Fibroblast of lung (primary cell): ENCODE measurements around the gene RIPK3. TPM values are rescaled to one million over a fixed set of nuclear protein-coding genes. Genes with fewer than 3 reads are reported as not detected.

Experiments
- DNase-seq, 2 donors: peaks; one replicate each; pipeline versions ENCODE4 v3.0.0 to v3.0.0-alpha.2; 2010; ENCODE audit warnings: low read depth in 2 of 2
- H2AFZ ChIP-seq: 2 replicates; pipeline ENCODE4 v1.5.1; 2012; ENCODE audit warnings: low read length, control low read depth, inconsistent platforms
- H3K27ac ChIP-seq: 2 replicates; pipeline ENCODE4 v1.5.1; 2011; ENCODE audit warnings: low read length, control low read depth; ENCODE audit not compliant: insufficient read depth
- H3K27me3 ChIP-seq: 2 replicates; pipeline ENCODE4 v1.5.1; 2011; ENCODE audit warnings: mild to moderate bottlenecking, low read length; ENCODE audit not compliant: control insufficient read depth, insufficient read depth
- H3K36me3 ChIP-seq: 2 replicates; pipeline ENCODE4 v1.5.1; 2011; ENCODE audit warnings: low read length; ENCODE audit not compliant: control insufficient read depth, insufficient read depth
- H3K4me1 ChIP-seq: 2 replicates; pipeline ENCODE4 v1.5.1; 2011; ENCODE audit warnings: low read length; ENCODE audit not compliant: control insufficient read depth, insufficient read depth; ENCODE audit errors: extremely low read depth
- H3K4me2 ChIP-seq: 2 replicates; pipeline ENCODE4 v1.5.1; 2011; ENCODE audit warnings: low read length, control low read depth; ENCODE audit not compliant: insufficient read depth; ENCODE audit errors: extremely low read depth
- H3K4me3 ChIP-seq, 4 experiments: fragments of 200-600 bp in 1 of 4; sonication (generic) in 1 of 4; replicated peaks in 1 of 4; 2 replicates each; pipeline ENCODE4 v1.5.1; 2011 to 2016; ENCODE audit warnings: low read length in 4 of 4, low read depth in 3 of 4, mild to moderate bottlenecking in 3 of 4, control low read depth in 2 of 4, inconsistent platforms in 1 of 4, mixed read lengths in 1 of 4; ENCODE audit not compliant: insufficient read depth in 1 of 4; ENCODE audit errors: control extremely low read depth in 1 of 4
- H3K79me2 ChIP-seq: 2 replicates; pipeline ENCODE4 v1.5.1; 2012; ENCODE audit warnings: mild to moderate bottlenecking, low read length, inconsistent platforms; ENCODE audit not compliant: control insufficient read depth, insufficient read depth
- H3K9ac ChIP-seq: 2 replicates; pipeline ENCODE4 v1.5.1; 2011; ENCODE audit warnings: mild to moderate bottlenecking, low read length, control low read depth; ENCODE audit not compliant: insufficient read depth
- H3K9me3 ChIP-seq: 2 replicates; pipeline ENCODE4 v1.5.1; 2012; ENCODE audit warnings: low read depth, low read length; ENCODE audit not compliant: control insufficient read depth, insufficient read depth
- H4K20me1 ChIP-seq: 2 replicates; pipeline ENCODE4 v1.5.1; 2011; ENCODE audit warnings: low read length; ENCODE audit not compliant: control insufficient read depth, insufficient read depth; ENCODE audit errors: extremely low read depth
- CTCF ChIP-seq, 2 donors: IDR thresholded peaks in 1 of 2; conservative IDR thresholded peaks in 1 of 2; 1 replicate in 1 of 2; 2 replicates in 1 of 2; pipeline ENCODE4 v1.5.1; 2011 to 2012; ENCODE audit warnings: low read length in 2 of 2, control low read depth in 1 of 2, inconsistent platforms in 1 of 2, low read depth in 1 of 2, mild to moderate bottlenecking in 1 of 2
- EZH2 ChIP-seq: IDR thresholded peaks from 2 replicates; pipeline ENCODE4 v1.5.1; 2012; ENCODE audit warnings: low read length, control low read depth, mild to moderate bottlenecking; ENCODE audit errors: missing control alignments
- polyA plus RNA-seq, 2 donors: library from polyadenylated mRNA; depleted of rRNA in 1 of 2; stranded (reverse) in 1 of 2; unstranded in 1 of 2; fragments of >200 nt; gene quantifications; 2 replicates each; pipeline ENCODE4 v1.2.1, GENCODE V29; 2011 to 2012; ENCODE audit warnings: missing spikeins in 1 of 2
- total RNA-seq: library from RNA; depleted of rRNA; stranded (reverse); fragments of >200 nt; gene quantifications from 2 replicates; pipeline ENCODE4 v1.2.1, GENCODE V29; 2014

The RIPK3 gene
- total and polyA plus RNA-seq, 2 donors (not counting 1 experiment from before 2014, with no cell fraction given) = 0.20 to 0.33 TPM

GRCh38 chr14:24289649-24290280 is 50.0 kb downstream of the RIPK3 start:
- H3K27ac ChIP-seq = no peak overlapping the region
- H2AFZ ChIP-seq = no peak overlapping the region
- H3K4me3 ChIP-seq = no peak overlapping the region
- H3K9me3 ChIP-seq = no peaks in the 10 kb centered on the region
- H3K4me1 ChIP-seq = no peaks in the 10 kb centered on the region
- no peaks in the 10 kb centered on the region for H3K79me2 ChIP-seq
- H4K20me1 ChIP-seq = no peaks in the 10 kb centered on the region
- no peaks in the 10 kb centered on the region for H3K27me3 ChIP-seq
- H3K36me3 ChIP-seq = peaks cover 10% of the 10 kb centered on the region
- TF ChIP-seq CTCF (conservative IDR thresholded peaks at IDR 0.05 in 1 of 2, IDR thresholded peaks at IDR 0.05 in 1 of 2; ENCODE audit: low read depth in 1 of 2, low read length in 2 of 2) (no peak), EZH2 (no peak)
- no peak for DNase-seq
- H3K9ac ChIP-seq = no peak overlapping the region
- no peak overlapping the region for H3K4me2 ChIP-seq

- TF ChIP-seq CTCF (conservative IDR thresholded peaks at IDR 0.05 in 1 of 2, IDR thresholded peaks at IDR 0.05 in 1 of 2; ENCODE audit: low read depth in 1 of 2, low read length in 2 of 2) (no peak), EZH2 (no peak)
- no peak overlapping the region for H3K4me3 ChIP-seq
- H3K79me2 ChIP-seq = no peaks in the 10 kb centered on the region
- no peaks in the 10 kb centered on the region for H3K27me3 ChIP-seq
- no peaks in the 10 kb centered on the region for H3K9me3 ChIP-seq
- no peaks in the 10 kb centered on the region for H3K4me1 ChIP-seq
- H3K36me3 ChIP-seq = peaks cover 6% of the 10 kb centered on the region
- no peak overlapping the region for H3K9ac ChIP-seq
- H3K27ac ChIP-seq = no peak overlapping the region
- DNase-seq = no peak
- no peak overlapping the region for H3K4me2 ChIP-seq
- H2AFZ ChIP-seq = no peak overlapping the region
- H4K20me1 ChIP-seq = no peaks in the 10 kb centered on the region
Observed at GRCh38 chr14:24286996-24287395, 52.8 kb downstream of the RIPK3 start.

Other genes with a start within 250 kb of the RIPK3 start
Only the 30 nearest of the 33 such genes appear.
- 0.77 and 0.99 TPM in 2 replicates for gene NRL, start 225.0 kb downstream of the RIPK3 start, total RNA-seq
- 0.45 and 0.49 TPM in 2 replicates for gene NRL, start 225.0 kb downstream of the RIPK3 start, polyA plus RNA-seq
- under 0.01 TPM in 1 of 2 replicates, not detected in the other for gene FITM1, start 209.3 kb downstream of the RIPK3 start, total RNA-seq
- not detected in 2 replicates for gene FITM1, start 209.3 kb downstream of the RIPK3 start, polyA plus RNA-seq
- gene PSME1, start 203.8 kb downstream of the RIPK3 start, total RNA-seq = 172 and 177 TPM in 2 replicates
- gene PSME1, start 203.8 kb downstream of the RIPK3 start, polyA plus RNA-seq = 221 and 266 TPM in 2 replicates
- 12.3 and 18.0 TPM in 2 replicates for gene EMC9, start 198.4 kb downstream of the RIPK3 start, total RNA-seq
- 6.6 and 10.2 TPM in 2 replicates for gene EMC9, start 198.4 kb downstream of the RIPK3 start, polyA plus RNA-seq
- gene PSME2, start 193.4 kb downstream of the RIPK3 start, total RNA-seq = 82.7 and 148 TPM in 2 replicates
- 132 and 175 TPM in 2 replicates for gene PSME2, start 193.4 kb downstream of the RIPK3 start, polyA plus RNA-seq
- 25.4 and 30.3 TPM in 2 replicates for gene RNF31, start 192.5 kb downstream of the RIPK3 start, total RNA-seq
- 9.2 and 14.8 TPM in 2 replicates for gene RNF31, start 192.5 kb downstream of the RIPK3 start, polyA plus RNA-seq
- gene IRF9, start 178.7 kb downstream of the RIPK3 start, total RNA-seq = 110 and 142 TPM in 2 replicates
- gene IRF9, start 178.7 kb downstream of the RIPK3 start, polyA plus RNA-seq = 70.4 and 79.9 TPM in 2 replicates
- gene REC8, start 167.9 kb downstream of the RIPK3 start, total RNA-seq = 0.51 and 1.8 TPM in 2 replicates
- 1.5 and 2.2 TPM in 2 replicates for gene REC8, start 167.9 kb downstream of the RIPK3 start, polyA plus RNA-seq
- gene IPO4, start 151.2 kb downstream of the RIPK3 start, total RNA-seq = 22.6 and 25.3 TPM in 2 replicates
- gene IPO4, start 151.2 kb downstream of the RIPK3 start, polyA plus RNA-seq = 12.4 and 27.8 TPM in 2 replicates
- 49.6 and 61.6 TPM in 2 replicates for gene TM9SF1, start 144.6 kb downstream of the RIPK3 start, total RNA-seq
- gene TM9SF1, start 144.6 kb downstream of the RIPK3 start, polyA plus RNA-seq = 60.9 and 65.1 TPM in 2 replicates
- gene TSSK4, start 134.3 kb downstream of the RIPK3 start, total RNA-seq = under 0.01 and 0.17 TPM in 2 replicates
- gene TSSK4, start 134.3 kb downstream of the RIPK3 start, polyA plus RNA-seq = not detected in 2 replicates
- 22.1 and 24.9 TPM in 2 replicates for gene CHMP4A, start 126.5 kb downstream of the RIPK3 start, total RNA-seq
- 96.8 and 133 TPM in 2 replicates for gene CHMP4A, start 126.5 kb downstream of the RIPK3 start, polyA plus RNA-seq
- 13.6 and 22.1 TPM in 2 replicates for gene MDP1, start 123.9 kb downstream of the RIPK3 start, total RNA-seq
- 14.4 TPM in 2 replicates for gene MDP1, start 123.9 kb downstream of the RIPK3 start, polyA plus RNA-seq
- 140 and 145 TPM in 2 replicates for gene NEDD8, start 107.6 kb downstream of the RIPK3 start, total RNA-seq
- 441 and 587 TPM in 2 replicates for gene NEDD8, start 107.6 kb downstream of the RIPK3 start, polyA plus RNA-seq
- 128 and 147 TPM in 2 replicates for gene GMPR2, start 107.1 kb downstream of the RIPK3 start, total RNA-seq
- 68.3 and 80.2 TPM in 2 replicates for gene GMPR2, start 107.1 kb downstream of the RIPK3 start, polyA plus RNA-seq
- 54.7 and 61.4 TPM in 2 replicates for gene TINF2, start 97.4 kb downstream of the RIPK3 start, total RNA-seq
- 42.6 and 47.7 TPM in 2 replicates for gene TINF2, start 97.4 kb downstream of the RIPK3 start, polyA plus RNA-seq
- 0.51 and 0.83 TPM in 2 replicates for gene TGM1, start 76.8 kb downstream of the RIPK3 start, total RNA-seq
- 1.3 and 1.4 TPM in 2 replicates for gene TGM1, start 76.8 kb downstream of the RIPK3 start, polyA plus RNA-seq
- gene RABGGTA, start 68.4 kb downstream of the RIPK3 start, total RNA-seq = 14.1 and 21.0 TPM in 2 replicates
- gene RABGGTA, start 68.4 kb downstream of the RIPK3 start, polyA plus RNA-seq = 15.1 and 19.4 TPM in 2 replicates
- 6.9 and 10.7 TPM in 2 replicates for gene DHRS1, start 40.2 kb downstream of the RIPK3 start, total RNA-seq
- gene DHRS1, start 40.2 kb downstream of the RIPK3 start, polyA plus RNA-seq = 21.0 and 24.5 TPM in 2 replicates
- gene NOP9, start 40.1 kb downstream of the RIPK3 start, total RNA-seq = 16.2 and 16.7 TPM in 2 replicates
- gene NOP9, start 40.1 kb downstream of the RIPK3 start, polyA plus RNA-seq = 8.0 and 13.5 TPM in 2 replicates
- gene CIDEB, start 32.0 kb downstream of the RIPK3 start, total RNA-seq = 0.33 and 0.51 TPM in 2 replicates
- gene CIDEB, start 32.0 kb downstream of the RIPK3 start, polyA plus RNA-seq = 0.35 and 0.42 TPM in 2 replicates
- gene LTB4R2, start 29.9 kb downstream of the RIPK3 start, total RNA-seq = 1.3 and 1.8 TPM in 2 replicates
- 0.23 and 0.28 TPM in 2 replicates for gene LTB4R2, start 29.9 kb downstream of the RIPK3 start, polyA plus RNA-seq
- gene LTB4R, start 28.5 kb downstream of the RIPK3 start, total RNA-seq = 0.66 and 1.0 TPM in 2 replicates
- 0.49 and 0.62 TPM in 2 replicates for gene LTB4R, start 28.5 kb downstream of the RIPK3 start, polyA plus RNA-seq
- 1.3 and 7.4 TPM in 2 replicates for gene ADCY4, start 4.9 kb downstream of the RIPK3 start, total RNA-seq
- gene ADCY4, start 4.9 kb downstream of the RIPK3 start, polyA plus RNA-seq = 0.43 and 1.4 TPM in 2 replicates
- 33.1 and 59.9 TPM in 2 replicates for gene NFATC4, start 28.2 kb upstream of the RIPK3 start, total RNA-seq
- gene NFATC4, start 28.2 kb upstream of the RIPK3 start, polyA plus RNA-seq = 23.8 and 27.1 TPM in 2 replicates
- 8.2 and 16.2 TPM in 2 replicates for gene NYNRIN, start 59.0 kb upstream of the RIPK3 start, total RNA-seq
- gene NYNRIN, start 59.0 kb upstream of the RIPK3 start, polyA plus RNA-seq = 7.2 and 7.7 TPM in 2 replicates
- gene CBLN3, start 89.7 kb upstream of the RIPK3 start, total RNA-seq = 2.6 and 5.3 TPM in 2 replicates
- 2.6 and 2.7 TPM in 2 replicates for gene CBLN3, start 89.7 kb upstream of the RIPK3 start, polyA plus RNA-seq
- 55.2 and 61.1 TPM in 2 replicates for gene KHNYN, start 90.0 kb upstream of the RIPK3 start, total RNA-seq
- 12.2 and 14.6 TPM in 2 replicates for gene KHNYN, start 90.0 kb upstream of the RIPK3 start, polyA plus RNA-seq
- gene SDR39U1, start 102.8 kb upstream of the RIPK3 start, total RNA-seq = 8.7 and 9.9 TPM in 2 replicates
- gene SDR39U1, start 102.8 kb upstream of the RIPK3 start, polyA plus RNA-seq = 24.7 and 31.9 TPM in 2 replicates
- not detected in 2 replicates for gene CMA1, start 168.3 kb upstream of the RIPK3 start, total RNA-seq
- gene CMA1, start 168.3 kb upstream of the RIPK3 start, polyA plus RNA-seq = not detected in 2 replicates